AG08396 (cell line): ENCODE measurements around the gene TIMM44.
A peak's percentile ranks its signal among the peaks of the same experiment; 100 is the strongest.
"Not testable (repeated sequence)": the region's sequence is repeated elsewhere in the genome, so short reads cannot be mapped to it uniquely, and the experiment has no call there.

Experiments used
- DNase-seq: peaks from one replicate; pipeline ENCODE4 v3.0.0; 2012; ENCODE audit warnings: low spot score, mixed read lengths

Gene TIMM44

DNA sequence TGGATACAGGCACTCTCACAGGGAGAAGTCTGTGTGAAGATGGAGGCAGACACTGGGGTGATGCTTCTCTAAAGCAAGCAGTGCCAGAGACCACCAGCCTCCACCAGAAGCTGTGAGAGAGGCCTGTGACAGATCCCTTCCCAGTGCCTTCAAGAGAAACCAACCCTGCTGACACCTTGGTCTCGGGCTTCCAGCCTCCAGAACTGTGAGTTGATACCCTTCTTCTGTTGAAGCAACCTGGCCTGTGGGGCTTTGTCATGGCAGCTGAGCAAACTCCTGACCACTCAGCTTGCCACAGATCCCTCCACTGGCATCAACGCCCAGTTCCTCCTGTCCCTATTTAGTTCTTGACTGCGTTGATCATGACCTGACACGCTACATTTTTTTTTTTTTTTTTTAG is 33.0 kb upstream of the TIMM44 start:
- DNase-seq = no peak

DNA sequence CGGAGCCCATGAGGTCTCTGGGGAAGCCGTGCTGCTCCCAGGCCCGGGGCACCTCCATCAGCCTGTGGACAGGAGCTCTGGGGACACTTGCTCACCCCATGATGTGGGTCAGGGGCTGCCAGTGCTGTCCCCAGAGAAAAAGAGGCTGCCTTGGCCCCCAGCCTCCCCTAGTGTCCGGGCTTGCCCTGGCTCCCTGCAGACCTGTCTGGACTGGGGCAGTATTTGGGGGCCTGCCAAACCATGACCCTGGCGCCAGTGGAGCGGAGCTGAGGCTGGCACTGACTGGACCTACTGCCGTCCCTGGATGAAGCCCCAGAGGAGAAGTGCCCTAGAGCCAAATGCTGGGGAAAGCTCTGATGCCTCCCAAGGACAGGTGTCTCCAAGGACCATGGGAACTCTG is 31.6 kb upstream of the TIMM44 start:
- no peak for DNase-seq

GRCh38 chr19:7973883-7974282 is 30.4 kb upstream of the TIMM44 start:
- no peak for DNase-seq

DNA sequence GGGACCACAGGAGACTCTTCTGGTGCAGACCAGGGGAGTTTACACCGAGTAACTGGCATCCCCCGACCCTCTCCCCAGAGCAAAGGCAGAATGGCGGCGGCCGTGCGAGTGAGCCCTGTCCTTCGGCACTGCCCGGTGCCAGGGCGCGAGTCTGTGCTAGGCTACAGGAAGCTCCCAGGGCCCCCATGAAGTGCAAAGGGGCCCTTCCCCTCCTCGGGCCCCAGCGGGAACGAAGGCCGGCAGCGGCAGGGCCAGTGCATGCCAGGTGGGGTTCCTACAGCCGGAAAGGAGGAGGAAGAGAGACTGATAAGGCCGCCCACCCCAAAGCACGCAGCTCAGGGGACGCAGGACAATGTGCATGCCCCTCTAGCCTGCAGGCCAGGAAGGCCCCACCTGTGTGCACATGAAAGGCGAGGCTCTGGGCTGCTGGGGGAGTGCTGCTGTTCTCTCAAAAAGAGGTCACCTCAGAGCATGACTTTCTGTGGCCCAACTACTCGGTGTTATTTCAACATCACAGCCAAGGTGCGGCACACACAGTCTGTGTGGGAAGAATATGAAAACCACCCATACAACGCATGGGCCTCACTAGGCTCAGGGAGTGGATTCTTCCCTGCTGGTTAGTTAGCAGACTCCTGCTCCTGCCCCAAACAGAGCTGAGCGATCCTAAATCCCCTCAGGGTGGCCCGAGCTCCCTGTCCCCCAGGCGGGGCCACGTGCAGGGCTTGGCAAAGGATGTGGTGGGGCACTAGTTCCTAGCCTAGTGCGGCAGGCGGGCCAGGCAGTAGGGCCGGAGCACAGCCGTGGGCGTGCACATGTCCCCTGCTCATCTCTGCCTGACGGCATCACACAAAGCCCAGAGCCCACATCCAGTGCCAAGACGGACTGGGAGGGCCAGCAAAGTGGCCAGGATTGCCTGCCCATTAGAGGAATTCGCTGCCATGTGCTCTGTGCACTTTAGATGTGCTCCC is 28.4 kb upstream of the TIMM44 start:
- no peak for DNase-seq

- DNase-seq = peak; percentile 73
These were observed 27.4 kb upstream of the TIMM44 start for GRCh38 chr19:7970716-7971448.

DNA sequence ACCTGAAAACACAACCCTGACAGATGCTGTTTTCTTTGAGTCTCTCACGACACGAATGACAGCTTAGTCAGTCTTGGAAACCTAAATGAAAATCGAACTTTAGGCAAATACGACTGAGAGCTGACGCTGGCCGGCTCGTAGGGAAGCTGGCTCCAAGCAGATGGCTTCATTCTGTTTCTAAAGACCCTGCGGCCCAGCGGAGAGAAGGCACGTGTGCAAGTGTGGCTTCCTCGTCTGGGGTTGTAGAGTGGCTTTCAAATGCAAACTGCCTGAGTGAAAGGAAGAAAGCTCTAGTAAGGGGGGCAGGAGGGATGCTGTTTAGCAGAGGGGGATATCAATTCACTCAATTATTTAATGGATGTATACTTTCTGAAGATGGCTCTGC is 26.1 kb upstream of the TIMM44 start:
- no peak for DNase-seq

- no peak for DNase-seq
These were observed 25.5 kb upstream of the TIMM44 start for GRCh38 chr19:7968796-7969554.

GRCh38 chr19:7968008-7968795 is 24.7 kb upstream of the TIMM44 start:
- DNase-seq = no peak

GRCh38 chr19:7965921-7966665 is 22.6 kb upstream of the TIMM44 start:
- DNase-seq = no peak

- DNase-seq = no peak
These were observed 21.9 kb upstream of the TIMM44 start for GRCh38 chr19:7965259-7965841.

GRCh38 chr19:7963566-7963965 is 20.1 kb upstream of the TIMM44 start:
- no peak for DNase-seq

DNA sequence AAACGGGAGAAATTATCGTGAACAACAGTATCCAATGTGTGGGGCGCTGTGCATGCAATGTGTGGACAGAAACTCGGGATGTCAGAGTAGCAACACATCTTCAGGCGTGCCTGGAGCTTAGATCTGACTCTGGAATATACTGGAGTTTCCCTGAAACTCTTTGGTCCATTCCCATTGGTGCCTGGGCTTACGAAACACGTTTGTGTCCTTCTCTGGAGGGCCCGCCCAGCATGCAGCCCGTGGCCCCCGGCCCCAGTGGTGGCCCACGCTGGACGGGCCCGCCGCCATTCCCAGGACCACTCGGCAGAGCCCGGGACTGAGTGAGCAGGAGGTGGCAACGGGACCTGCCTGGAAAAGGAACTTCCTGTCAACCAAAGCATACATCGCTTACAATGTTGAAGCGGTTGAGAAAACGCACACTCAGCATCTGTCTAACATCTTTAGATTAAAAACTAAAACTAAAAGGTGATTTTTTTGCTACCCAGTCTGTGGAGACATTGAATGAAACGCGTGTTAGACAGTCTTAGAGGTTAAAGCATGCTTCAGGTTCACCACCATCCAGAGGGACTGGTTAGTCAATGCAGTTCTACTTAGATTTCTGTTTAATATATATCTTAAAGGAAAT is 19.3 kb upstream of the TIMM44 start:
- no peak for DNase-seq

DNA sequence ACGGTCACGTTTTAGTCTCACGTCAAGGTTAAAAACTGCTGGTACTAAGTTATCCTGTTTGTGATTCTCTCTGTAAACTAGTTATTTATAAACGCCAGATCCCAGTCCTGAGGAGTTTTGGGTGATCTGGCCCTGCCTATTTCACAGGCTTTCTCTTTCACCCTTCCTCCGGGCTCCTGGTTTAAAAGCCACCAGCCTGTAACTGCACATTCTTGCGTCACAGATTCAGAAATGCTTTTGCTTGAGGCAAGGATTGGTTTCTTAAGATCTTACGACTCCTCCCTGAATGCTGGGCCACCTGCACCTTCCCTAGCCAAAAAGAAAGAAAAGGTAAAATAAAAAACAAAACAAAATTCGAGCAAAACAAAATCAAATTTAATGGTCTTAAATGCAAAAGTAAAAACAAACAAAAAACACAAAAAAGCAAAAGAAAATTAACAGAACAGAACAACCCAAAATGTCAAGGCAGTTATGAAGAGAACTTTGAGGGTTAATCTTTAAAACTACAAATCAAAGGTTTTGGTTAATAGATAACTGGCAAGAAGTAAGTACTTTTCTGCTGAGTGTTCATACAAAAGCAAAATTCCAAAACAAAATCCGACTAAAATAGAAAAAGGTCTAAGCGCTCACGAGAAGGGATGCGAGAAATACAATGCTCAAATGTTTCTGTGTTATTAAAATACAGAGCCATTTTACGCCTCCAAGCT is 18.6 kb upstream of the TIMM44 start:
- no peak for DNase-seq

DNA sequence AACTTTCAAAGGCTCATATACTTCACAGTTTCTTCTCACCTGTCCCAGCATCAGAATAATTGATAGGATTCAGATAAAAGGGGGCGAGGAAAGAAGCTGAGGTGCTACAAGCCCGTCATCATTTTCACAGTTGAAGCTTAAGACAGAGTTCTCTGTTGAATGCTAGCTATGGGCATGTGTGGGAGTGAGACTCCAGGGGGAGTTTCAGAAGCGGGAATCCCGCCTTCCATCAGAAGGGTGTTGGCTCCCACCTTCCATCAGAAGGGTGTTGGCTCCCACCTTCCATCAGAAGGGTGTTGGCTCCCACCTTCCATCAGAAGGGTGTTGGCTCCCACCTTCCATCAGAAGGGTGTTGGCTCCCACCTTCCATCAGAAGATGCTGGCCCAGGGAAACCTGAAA is 17.6 kb upstream of the TIMM44 start:
- not testable (repeated sequence) for DNase-seq

DNA sequence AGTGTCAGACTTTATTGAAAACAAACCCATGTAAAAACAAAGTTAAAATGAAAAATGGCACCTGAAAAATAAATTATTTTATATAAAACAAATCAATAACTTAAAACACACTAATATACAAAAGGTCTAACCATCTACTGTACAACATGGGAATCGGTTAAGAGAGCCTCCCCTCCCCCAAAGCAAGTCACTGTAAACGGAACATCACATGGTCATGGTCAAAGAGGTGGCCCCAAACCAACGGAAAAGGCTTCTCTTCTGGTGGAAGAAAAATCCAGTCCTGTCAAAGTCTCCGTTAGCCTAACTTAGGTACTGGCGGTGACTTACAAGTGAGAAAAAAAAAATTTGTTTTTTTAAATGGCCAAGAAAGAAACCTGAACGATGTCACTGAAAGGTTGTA is 15.7 kb upstream of the TIMM44 start:
- DNase-seq = no peak

DNA sequence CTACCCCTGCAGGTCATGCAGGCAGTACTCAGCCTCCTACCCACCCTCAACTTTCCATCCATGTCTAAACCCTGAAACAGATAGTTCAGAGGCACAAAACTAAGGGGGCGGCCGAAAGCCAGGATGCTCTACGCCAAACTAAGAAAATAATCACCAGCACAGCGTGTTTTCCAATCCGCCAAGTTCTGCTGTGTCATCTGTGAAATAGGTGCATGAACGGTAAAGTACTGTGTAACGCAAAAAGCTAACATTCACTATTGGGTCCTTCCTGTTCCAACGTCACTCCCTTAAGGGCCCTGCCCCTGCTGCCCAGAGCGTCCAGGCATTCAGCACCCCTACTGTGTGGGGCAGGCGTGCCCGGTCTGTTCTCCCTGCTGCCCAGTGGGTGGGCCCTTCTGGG is 12.2 kb upstream of the TIMM44 start:
- DNase-seq = no peak

GRCh38 chr19:7953576-7953975 is 10.1 kb upstream of the TIMM44 start:
- no peak for DNase-seq

GRCh38 chr19:7953060-7953459 is 9.6 kb upstream of the TIMM44 start:
- no peak for DNase-seq

DNA sequence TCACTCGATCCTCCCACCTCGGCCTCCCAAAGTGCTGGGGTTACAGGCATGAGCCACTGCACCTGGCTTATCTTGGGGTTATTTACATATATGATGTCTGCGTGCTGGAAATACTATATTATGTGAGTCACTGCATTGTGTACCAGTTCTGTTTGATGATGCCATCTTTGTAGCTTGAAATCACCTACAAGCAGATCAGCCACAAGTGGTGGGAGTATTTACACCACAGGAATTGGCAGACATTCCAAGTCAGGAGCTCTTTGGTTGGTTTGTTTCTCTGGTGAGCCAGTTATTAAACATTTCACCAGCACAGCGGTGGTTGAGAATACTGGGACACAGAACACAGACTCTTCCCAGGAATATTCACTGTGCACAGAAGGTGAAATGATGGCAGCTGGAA is 4.5 kb upstream of the TIMM44 start:
- no peak for DNase-seq
